ENCODE measurements around the gene MAP1B.

- TF ChIP-seq CTCF (conservative IDR thresholded peaks at IDR 0.05; ENCODE audit: low read depth, low read length) (no peak), EZH2 (IDR thresholded peaks at IDR 0.05; ENCODE audit: borderline replicate concordance, low read depth, low read length, poor library complexity, severe bottlenecking) (no peak)
Observed at GRCh38 chr5:72195581-72195980, 88.3 kb downstream of the MAP1B start.
